Neural progenitor cell (in vitro differentiated cells): ENCODE results near the gene CCDC8. TPM values are rescaled to one million over a fixed set of nuclear protein-coding genes. Genes with fewer than 3 reads are reported as not detected.
"Not testable (repeated sequence)": the region's sequence is repeated elsewhere in the genome, so short reads cannot be mapped to it uniquely, and the experiment has no call there.

Experiments
- DNase-seq: peaks from one replicate; pipeline ENCODE4 v3.0.0-alpha.2; 2016; ENCODE audit warnings: low spot score
- H2AFZ ChIP-seq: fragments of 200-600 bp; sonication (generic); replicated peaks from 2 replicates; pipeline ENCODE4 v1.6.1; 2016; ENCODE audit warnings: antibody characterized with exemption
- H3F3A ChIP-seq: fragments of 200-600 bp; sonication (generic); 2 replicates; pipeline ENCODE4 v1.6.1; 2016; ENCODE audit warnings: antibody characterized with exemption, low read depth
- H3K27ac ChIP-seq: fragments of 200-600 bp; sonication (generic); 2 replicates; pipeline ENCODE4 v1.5.1; 2016; ENCODE audit warnings: mild to moderate bottlenecking
- H3K27me3 ChIP-seq: fragments of 200-600 bp; sonication (generic); 2 replicates; pipeline ENCODE4 v1.6.1; 2016; ENCODE audit warnings: mild to moderate bottlenecking, moderate library complexity
- H3K36me3 ChIP-seq: fragments of 200-600 bp; sonication (generic); 2 replicates; pipeline ENCODE4 v1.5.1; 2016
- H3K4me1 ChIP-seq: fragments of 200-600 bp; sonication (generic); 2 replicates; pipeline ENCODE4 v1.6.1; 2016; ENCODE audit warnings: mixed run types
- H3K4me2 ChIP-seq: fragments of 200-600 bp; sonication (generic); 2 replicates; pipeline ENCODE4 v1.6.1; 2016
- H3K4me3 ChIP-seq: fragments of 200-600 bp; sonication (generic); 2 replicates; pipeline ENCODE4 v1.5.1; 2016
- H3K79me2 ChIP-seq: fragments of 200-600 bp; sonication (generic); 2 replicates; pipeline ENCODE4 v1.6.1; 2016; ENCODE audit warnings: low read depth
- H3K9ac ChIP-seq: fragments of 200-600 bp; sonication (generic); 2 replicates; pipeline ENCODE4 v1.6.1; 2016
- H3K9me3 ChIP-seq: fragments of 200-600 bp; sonication (generic); 2 replicates; pipeline ENCODE4 v1.5.1; 2016; ENCODE audit warnings: low read depth
- H4K20me1 ChIP-seq: fragments of 200-600 bp; sonication (generic); 2 replicates; pipeline ENCODE4 v1.6.1; 2016; ENCODE audit warnings: low read depth
- H3K27ac Mint-ChIP-seq: 3 replicates; pipeline ENCODE4 v1.8.0; 2021; ENCODE audit warnings: mixed read lengths
- H3K27me3 Mint-ChIP-seq: 2 replicates; pipeline ENCODE4 v1.8.0; 2022; ENCODE audit warnings: low read depth, mild to moderate bottlenecking, inconsistent platforms, moderate library complexity, mixed read lengths; ENCODE audit not compliant: insufficient read depth
- H3K36me3 Mint-ChIP-seq: 3 replicates; pipeline ENCODE4 v1.8.0; 2021; ENCODE audit warnings: mixed read lengths
- H3K4me1 Mint-ChIP-seq: 3 replicates; pipeline ENCODE4 v1.8.0; 2021; ENCODE audit warnings: mixed read lengths
- H3K4me3 Mint-ChIP-seq: 3 replicates; pipeline ENCODE4 v1.8.0; 2021; ENCODE audit warnings: mild to moderate bottlenecking, moderate library complexity, mixed read lengths
- H3K9me3 Mint-ChIP-seq: 3 replicates; pipeline ENCODE4 v1.8.0; 2020; ENCODE audit warnings: mixed read lengths
- EZH2 ChIP-seq: fragments of 200-600 bp; sonication (generic); IDR thresholded peaks from 2 replicates; pipeline ENCODE4 v1.6.1; 2017; ENCODE audit warnings: antibody characterized with exemption, mild to moderate bottlenecking, moderate library complexity
- EZH2phosphoT487 ChIP-seq: fragments of 200-600 bp; sonication (generic); IDR thresholded peaks from 2 replicates; pipeline ENCODE4 v1.6.1; 2017; ENCODE audit warnings: antibody characterized with exemption
- total RNA-seq: library from RNA; depleted of rRNA; stranded (reverse); fragments of >200 nt; gene quantifications from 2 replicates; pipeline ENCODE4 v1.2.3, GENCODE V29; 2015; ENCODE audit warnings: low replicate concordance
- TF ChIP-seq, protein P1 (sequence below): fragments of 200-600 bp; sonication (generic); IDR thresholded peaks from 2 replicates; pipeline ENCODE4 v1.5.1; 2017; ENCODE audit warnings: antibody characterized with exemption, mild to moderate bottlenecking

CCDC8 gene
- total RNA-seq, 1 donor from 2014 or later: 2.8 TPM

DNA sequence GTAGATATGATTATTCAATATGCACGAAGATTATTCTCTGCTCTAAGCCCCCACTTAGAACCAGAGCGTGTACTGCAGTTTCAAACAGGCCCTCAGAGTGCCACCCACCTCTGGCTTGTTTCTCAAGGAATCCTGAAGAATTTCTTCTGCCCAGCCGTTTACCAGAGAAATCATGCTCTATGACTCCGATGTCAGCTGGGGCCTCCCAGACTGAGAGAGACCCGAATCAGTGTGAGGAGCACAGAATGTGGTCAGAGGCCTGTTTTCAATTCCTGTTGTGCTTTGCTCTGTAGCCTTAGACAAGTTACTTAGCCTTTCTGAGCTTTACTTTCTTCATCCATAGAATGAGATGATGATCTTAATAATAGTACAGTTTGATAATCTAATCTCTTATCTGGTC, 9.8 kb upstream of the CCDC8 start:
- Histone ChIP-seq H3K4me3 (no peak overlapping the region), H4K20me1 (no peaks in the 10 kb centered on the region), H3F3A (peaks cover 7% of the 10 kb centered on the region), H3K9ac (no peak overlapping the region), H3K4me2 (no peak overlapping the region), H3K9me3 (no peaks in the 10 kb centered on the region), H3K27ac (no peak overlapping the region), H3K36me3 (no peaks in the 10 kb centered on the region), H3K27me3 (peaks cover 32% of the 10 kb centered on the region), H3K4me1 (no peaks in the 10 kb centered on the region), H2AFZ (no peak overlapping the region), H3K79me2 (no peaks in the 10 kb centered on the region)
- no peak for DNase-seq
- Mint-ChIP-seq H3K4me3 (no peak overlapping the region), H3K27me3 (peaks cover 7% of the 10 kb centered on the region), H3K4me1 (peaks cover 33% of the 10 kb centered on the region), H3K9me3 (no peaks in the 10 kb centered on the region), H3K36me3 (no peaks in the 10 kb centered on the region), H3K27ac (no peak overlapping the region)
- no peak for TF ChIP-seq EZH2
- TF ChIP-seq EZH2phosphoT487: no peak
- TF ChIP-seq, protein P1, sequence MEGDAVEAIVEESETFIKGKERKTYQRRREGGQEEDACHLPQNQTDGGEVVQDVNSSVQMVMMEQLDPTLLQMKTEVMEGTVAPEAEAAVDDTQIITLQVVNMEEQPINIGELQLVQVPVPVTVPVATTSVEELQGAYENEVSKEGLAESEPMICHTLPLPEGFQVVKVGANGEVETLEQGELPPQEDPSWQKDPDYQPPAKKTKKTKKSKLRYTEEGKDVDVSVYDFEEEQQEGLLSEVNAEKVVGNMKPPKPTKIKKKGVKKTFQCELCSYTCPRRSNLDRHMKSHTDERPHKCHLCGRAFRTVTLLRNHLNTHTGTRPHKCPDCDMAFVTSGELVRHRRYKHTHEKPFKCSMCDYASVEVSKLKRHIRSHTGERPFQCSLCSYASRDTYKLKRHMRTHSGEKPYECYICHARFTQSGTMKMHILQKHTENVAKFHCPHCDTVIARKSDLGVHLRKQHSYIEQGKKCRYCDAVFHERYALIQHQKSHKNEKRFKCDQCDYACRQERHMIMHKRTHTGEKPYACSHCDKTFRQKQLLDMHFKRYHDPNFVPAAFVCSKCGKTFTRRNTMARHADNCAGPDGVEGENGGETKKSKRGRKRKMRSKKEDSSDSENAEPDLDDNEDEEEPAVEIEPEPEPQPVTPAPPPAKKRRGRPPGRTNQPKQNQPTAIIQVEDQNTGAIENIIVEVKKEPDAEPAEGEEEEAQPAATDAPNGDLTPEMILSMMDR: no peak

DNA sequence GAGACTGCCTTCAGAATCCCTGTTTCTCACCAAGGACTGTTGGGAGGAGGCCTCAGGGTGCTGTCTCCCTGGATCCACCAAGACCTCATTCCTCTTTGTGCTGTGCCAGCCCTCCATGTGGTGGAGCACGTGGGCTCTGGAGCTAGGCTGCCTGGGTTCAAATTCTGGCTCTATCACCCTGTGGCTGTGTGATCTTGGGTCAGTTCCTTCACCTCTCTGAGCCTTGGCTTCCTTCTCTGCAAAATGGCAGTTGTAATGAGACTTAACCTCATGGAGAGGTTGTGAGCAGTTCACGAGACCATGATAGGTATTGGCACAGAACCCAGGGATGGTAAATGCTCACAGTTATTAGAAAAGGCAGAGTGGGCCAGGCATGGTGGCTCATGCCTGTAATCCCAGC, 9.0 kb upstream of the CCDC8 start:
- Mint-ChIP-seq H3K27me3 (peaks cover 5% of the 10 kb centered on the region), H3K9me3 (no peaks in the 10 kb centered on the region), H3K27ac (no peak overlapping the region), H3K4me3 (no peak overlapping the region), H3K4me1 (peaks cover 28% of the 10 kb centered on the region), H3K36me3 (no peaks in the 10 kb centered on the region)
- Histone ChIP-seq H3K4me3 (no peak overlapping the region), H3K79me2 (no peaks in the 10 kb centered on the region), H3K4me2 (no peak overlapping the region), H3K4me1 (no peaks in the 10 kb centered on the region), H3K36me3 (no peaks in the 10 kb centered on the region), H3K9me3 (no peaks in the 10 kb centered on the region), H3K9ac (no peak overlapping the region), H2AFZ (no peak overlapping the region), H3K27ac (no peak overlapping the region), H3K27me3 (peaks cover 23% of the 10 kb centered on the region), H3F3A (peaks cover 4% of the 10 kb centered on the region), H4K20me1 (no peaks in the 10 kb centered on the region)
- TF ChIP-seq EZH2 (no peak), EZH2phosphoT487 (no peak)
- TF ChIP-seq, protein P1: no peak
- no peak for DNase-seq

DNA sequence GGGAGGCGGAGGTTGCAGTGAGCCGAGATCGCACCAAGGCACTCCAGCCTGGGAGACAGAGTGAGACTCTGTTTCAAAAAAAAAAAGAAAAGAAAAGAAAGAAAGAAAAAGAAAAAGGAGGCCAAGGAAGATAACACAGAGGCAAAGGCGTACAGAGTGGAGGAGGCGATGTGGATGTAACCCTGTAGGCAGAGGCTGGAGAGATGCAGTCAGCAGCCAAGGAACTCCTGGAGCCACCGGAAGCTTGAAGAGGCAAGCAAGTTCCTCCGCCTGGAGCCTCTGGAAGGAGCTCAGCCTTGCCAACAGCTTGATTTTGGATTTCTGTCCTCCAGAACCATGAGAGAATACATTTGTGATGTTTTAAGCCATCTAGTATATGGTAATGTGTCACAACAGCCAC, 6.7 kb upstream of the CCDC8 start:
- no peak overlapping the region for H3K9ac ChIP-seq
- H3K9me3 ChIP-seq: no peaks in the 10 kb centered on the region
- H3K36me3 ChIP-seq: no peaks in the 10 kb centered on the region
- no peak overlapping the region for H3K4me2 ChIP-seq
- H3F3A ChIP-seq: peaks cover 20% of the 10 kb centered on the region
- H2AFZ ChIP-seq: no peak overlapping the region
- Mint-ChIP-seq H3K4me3 (no peak overlapping the region), H3K9me3 (no peaks in the 10 kb centered on the region), H3K27me3 (peaks cover 3% of the 10 kb centered on the region), H3K36me3 (no peaks in the 10 kb centered on the region), H3K4me1 (peaks cover 32% of the 10 kb centered on the region), H3K27ac (no peak overlapping the region)
- peaks cover 6% of the 10 kb centered on the region for H3K27me3 ChIP-seq
- no peaks in the 10 kb centered on the region for H4K20me1 ChIP-seq
- no peak for DNase-seq
- peaks cover 5% of the 10 kb centered on the region for H3K4me1 ChIP-seq
- no peaks in the 10 kb centered on the region for H3K79me2 ChIP-seq
- TF ChIP-seq, protein P1: no peak
- TF ChIP-seq EZH2 (no peak), EZH2phosphoT487 (no peak)
- no peak overlapping the region for H3K27ac ChIP-seq
- H3K4me3 ChIP-seq: no peak overlapping the region

DNA sequence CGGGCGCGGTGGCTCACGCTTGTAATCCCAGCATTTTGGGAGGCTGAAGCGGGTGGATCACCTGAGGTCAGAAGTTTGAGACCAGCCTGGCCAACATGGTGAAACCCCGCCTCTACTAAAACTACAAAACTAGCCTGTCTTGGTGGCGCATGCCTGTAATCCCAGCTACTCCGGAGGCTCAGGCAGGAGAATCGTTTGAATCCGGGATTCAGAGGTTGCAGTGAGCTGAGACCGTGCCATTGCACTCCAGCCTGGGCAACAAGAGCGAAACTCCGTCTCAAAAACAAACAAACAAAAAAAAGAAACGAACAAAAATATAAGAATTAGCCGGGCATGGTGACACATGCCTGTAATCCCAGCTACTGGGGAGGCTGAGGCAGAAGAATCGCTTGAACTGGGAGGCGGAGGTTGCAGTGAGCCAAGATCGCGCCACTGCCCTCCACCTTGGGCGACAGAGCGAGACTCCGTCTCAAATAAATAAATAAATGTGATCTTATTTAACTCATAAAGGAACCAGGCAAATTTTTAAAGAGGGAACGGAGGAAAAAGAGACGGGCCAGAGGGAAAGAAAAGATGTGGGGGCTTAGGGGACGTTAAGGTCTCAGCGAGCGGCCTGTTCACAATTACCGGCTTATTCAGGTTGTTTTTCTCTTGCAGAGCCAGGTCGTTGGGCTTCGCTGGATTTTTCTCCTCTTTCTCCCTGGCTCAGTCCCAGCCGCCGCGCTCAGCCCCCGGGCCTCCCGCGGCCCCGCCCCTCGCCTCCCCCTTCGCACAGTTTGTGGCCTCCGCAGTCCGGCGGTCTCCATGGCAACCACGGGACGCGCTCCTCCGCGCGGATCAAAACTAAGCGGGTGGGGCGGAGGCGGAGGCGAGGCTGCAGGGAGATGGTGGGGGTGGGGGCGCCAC, 2.7 kb upstream of the CCDC8 start:
- H3K36me3 ChIP-seq, H3K27me3 Mint-ChIP-seq, H3K9me3 Mint-ChIP-seq, H3K36me3 Mint-ChIP-seq, H3K9me3 ChIP-seq, H3K9ac ChIP-seq, H3K79me2 ChIP-seq: not testable (repeated sequence)
- H3K4me3 ChIP-seq: peak overlapping the region; percentile 43
- H4K20me1 ChIP-seq: peaks cover 12% of the 10 kb centered on the region
- Mint-ChIP-seq H3K4me3 (peak overlapping the region; percentile 75), H3K4me1 (peaks cover 55% of the 10 kb centered on the region), H3K27ac (peak overlapping the region; percentile 92)
- H3F3A ChIP-seq: peaks cover 34% of the 10 kb centered on the region
- H3K27me3 ChIP-seq: peaks cover 21% of the 10 kb centered on the region
- peaks cover 16% of the 10 kb centered on the region for H3K4me1 ChIP-seq
- peak overlapping the region; percentile 28 for H2AFZ ChIP-seq
- H3K27ac ChIP-seq: peak overlapping the region; percentile 73
- peak; percentile 98 for DNase-seq
- H3K4me2 ChIP-seq: peak overlapping the region; percentile 74

DNA sequence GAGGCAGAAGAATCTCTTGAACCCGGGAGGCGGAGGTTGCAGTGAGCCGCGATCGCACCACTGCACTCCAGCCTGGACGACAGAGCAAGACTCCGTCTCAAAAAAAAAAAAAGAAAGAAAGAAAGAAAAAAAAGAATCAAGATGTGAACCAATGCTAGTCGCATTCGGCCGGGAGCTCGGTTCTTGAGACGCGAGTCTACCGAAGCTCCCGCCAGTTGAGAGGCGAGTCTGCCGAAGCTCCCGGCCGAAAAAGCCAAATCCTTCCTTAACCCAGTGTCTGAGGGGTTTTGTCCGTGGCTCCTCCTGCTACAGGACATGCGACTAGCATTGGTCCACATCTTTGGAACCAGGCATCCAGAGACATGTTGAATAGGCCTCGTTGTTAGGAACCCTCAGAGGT, 1.5 kb upstream of the CCDC8 start:
- Mint-ChIP-seq H3K4me1 (peaks cover 64% of the 10 kb centered on the region), H3K4me3 (peak overlapping the region; percentile 50), H3K27ac (peak overlapping the region; percentile 92)
- H3F3A ChIP-seq: peaks cover 34% of the 10 kb centered on the region
- H3K4me3 ChIP-seq, H3K9me3 ChIP-seq, H3K27ac ChIP-seq, H3K36me3 ChIP-seq, H3K27me3 Mint-ChIP-seq, H3K79me2 ChIP-seq, DNase-seq, H3K36me3 Mint-ChIP-seq, H2AFZ ChIP-seq, H3K9me3 Mint-ChIP-seq, H3K4me2 ChIP-seq, H3K9ac ChIP-seq: not testable (repeated sequence)
- H3K4me1 ChIP-seq: peaks cover 16% of the 10 kb centered on the region
- H3K27me3 ChIP-seq: peaks cover 24% of the 10 kb centered on the region
- H4K20me1 ChIP-seq: peaks cover 20% of the 10 kb centered on the region
